HS-27A (cell line): ENCODE measurements around the gene MAGEB17.
"Not testable (repeated sequence)": the region's sequence is repeated elsewhere in the genome, so short reads cannot be mapped to it uniquely, and the experiment has no call there.

Experiments used
- DNase-seq: peaks from one replicate; pipeline ENCODE4 v3.0.0-alpha.2; 2012; ENCODE audit warnings: low read depth, missing footprints

The MAGEB17 gene

GRCh38 chrX:16167181-16167580 is at the start of gene MAGEB17:
Gene MAGEB17, plus strand, starts transcription at chrX:16167481. Its CDS starts 2,902 bp downstream, at chrX:16170383.
- no peak for DNase-seq

GRCh38 chrX:16119353-16120220 is 47.7 kb upstream of the MAGEB17 start:
- no peak for DNase-seq

DNA sequence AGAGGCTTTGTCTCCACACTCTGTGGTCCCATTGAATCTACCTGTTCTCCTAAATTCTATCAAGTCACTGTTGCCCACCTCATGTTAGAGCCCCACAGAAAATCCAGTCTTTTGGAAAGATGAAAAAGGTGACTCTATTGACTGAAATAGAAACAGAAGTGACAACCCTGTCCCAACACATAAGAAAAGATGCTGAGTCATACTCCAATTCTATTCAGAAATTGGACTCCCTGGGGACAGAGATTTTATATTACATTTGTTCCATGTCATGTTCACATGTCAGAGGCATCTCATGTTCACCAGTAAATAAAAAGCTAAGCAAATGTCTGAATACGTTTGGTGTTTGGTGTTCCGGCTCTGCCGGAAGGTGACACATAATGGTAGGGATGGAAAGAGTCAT is 46.9 kb upstream of the MAGEB17 start:
- DNase-seq, result no peak

GRCh38 chrX:16123222-16123786 is 44.0 kb upstream of the MAGEB17 start, which contains the start of gene GRPR:
Gene GRPR, plus strand, starts transcription at chrX:16123565. Its CDS starts 389 bp downstream, at chrX:16123954.
- DNase-seq, result peak; percentile 49

DNA sequence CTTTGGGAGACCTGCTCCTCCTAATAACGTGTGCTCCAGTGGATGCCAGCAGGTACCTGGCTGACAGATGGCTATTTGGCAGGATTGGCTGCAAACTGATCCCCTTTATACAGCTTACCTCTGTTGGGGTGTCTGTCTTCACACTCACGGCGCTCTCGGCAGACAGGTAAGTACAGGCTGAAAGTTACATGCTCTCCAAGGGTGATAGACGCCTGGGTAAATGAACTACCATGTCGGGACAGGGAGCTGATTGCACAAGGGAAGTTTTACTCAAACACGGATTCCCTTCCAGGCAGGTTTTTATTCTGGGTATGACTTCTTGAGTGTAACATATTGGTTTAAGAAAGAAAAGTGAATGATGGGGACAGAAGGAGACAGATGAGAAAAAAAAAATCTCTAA is 43.1 kb upstream of the MAGEB17 start:
- no peak for DNase-seq

- no peak for DNase-seq
Observed at GRCh38 chrX:16125520-16126149, 41.6 kb upstream of the MAGEB17 start.

DNA sequence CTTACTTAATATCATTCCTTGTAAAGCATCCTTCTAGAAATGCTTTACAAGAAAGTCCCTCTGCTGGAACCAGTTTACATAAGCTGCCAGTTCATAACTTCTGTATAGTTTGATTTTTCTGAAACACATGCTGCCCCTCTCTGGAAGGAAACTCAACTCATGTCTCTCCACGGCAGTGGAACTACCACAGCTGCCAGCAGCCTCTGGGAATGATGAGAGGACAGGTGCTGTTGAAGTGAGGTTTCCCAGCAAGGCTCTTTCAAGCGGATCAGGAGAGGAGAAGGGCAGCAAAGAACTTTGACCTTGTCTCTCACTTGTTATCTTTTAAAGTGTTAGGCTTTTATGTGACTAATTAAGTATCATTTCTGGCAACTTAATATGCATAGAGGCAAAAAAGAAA is 36.6 kb upstream of the MAGEB17 start:
- no peak for DNase-seq

GRCh38 chrX:16134936-16135335 is 32.3 kb upstream of the MAGEB17 start:
- no peak for DNase-seq

GRCh38 chrX:16136080-16136479 is 31.2 kb upstream of the MAGEB17 start:
- no peak for DNase-seq

- no peak for DNase-seq
Observed at GRCh38 chrX:16137416-16138107, 29.7 kb upstream of the MAGEB17 start.

DNA sequence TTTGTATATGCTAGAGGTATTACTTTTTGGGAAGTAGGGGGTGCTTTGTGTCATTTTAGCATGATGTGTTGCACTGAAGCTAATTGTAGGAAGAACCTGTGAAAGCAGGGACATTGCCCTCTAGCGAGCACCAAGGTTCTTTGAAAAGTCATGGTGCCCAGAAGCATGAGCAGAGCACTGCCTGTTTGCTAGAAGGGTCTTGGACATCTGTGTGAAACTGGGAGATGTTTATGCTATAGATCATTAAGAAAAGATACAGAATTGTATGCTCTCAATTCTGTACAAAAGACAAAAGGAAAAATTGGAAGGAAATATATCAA is 29.2 kb upstream of the MAGEB17 start:
- DNase-seq, result no peak

DNA sequence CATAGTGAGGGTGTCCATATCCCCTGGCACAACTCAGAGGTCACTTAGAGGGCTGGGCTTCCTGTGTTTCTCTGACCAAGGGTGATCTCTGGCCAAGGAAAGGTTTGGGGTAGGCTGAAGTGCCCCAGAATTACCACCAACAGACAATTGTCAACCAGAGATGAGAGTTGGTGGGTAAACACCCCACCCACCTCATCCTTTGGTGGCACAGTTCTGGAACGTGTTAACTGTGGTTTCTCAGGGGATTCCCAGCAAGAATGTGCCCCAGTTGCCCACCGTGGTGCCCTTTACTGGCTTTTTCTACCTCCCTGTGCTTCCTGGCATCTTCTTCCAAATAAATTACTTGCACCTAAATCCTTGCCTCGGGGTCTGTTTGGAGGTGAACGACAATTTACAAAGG is 26.8 kb upstream of the MAGEB17 start:
- no peak for DNase-seq

DNA sequence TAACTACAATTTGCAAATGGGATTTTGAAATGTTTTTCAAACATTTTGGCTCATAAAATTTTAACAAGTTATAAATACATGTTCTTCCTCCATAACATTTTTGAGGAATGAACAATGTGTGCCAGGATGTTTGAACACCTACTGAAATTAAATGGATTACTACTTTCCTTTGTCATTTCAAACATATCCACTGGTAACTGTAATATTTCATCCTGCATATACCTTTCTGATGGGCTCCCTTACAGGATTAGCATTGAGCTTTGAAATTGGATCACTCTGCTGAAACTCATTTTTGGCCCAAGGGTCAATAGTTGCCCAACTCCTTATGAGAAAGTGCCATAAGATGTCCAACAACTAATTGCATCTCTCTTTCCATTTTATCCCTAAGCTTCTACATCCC is 26.3 kb upstream of the MAGEB17 start:
- DNase-seq, result no peak

GRCh38 chrX:16141422-16142245 is 25.6 kb upstream of the MAGEB17 start:
- DNase-seq, result no peak

- no peak for DNase-seq
Observed at GRCh38 chrX:16142246-16142558, 25.1 kb upstream of the MAGEB17 start.

GRCh38 chrX:16143968-16144367 is 23.3 kb upstream of the MAGEB17 start:
- DNase-seq, result no peak

DNA sequence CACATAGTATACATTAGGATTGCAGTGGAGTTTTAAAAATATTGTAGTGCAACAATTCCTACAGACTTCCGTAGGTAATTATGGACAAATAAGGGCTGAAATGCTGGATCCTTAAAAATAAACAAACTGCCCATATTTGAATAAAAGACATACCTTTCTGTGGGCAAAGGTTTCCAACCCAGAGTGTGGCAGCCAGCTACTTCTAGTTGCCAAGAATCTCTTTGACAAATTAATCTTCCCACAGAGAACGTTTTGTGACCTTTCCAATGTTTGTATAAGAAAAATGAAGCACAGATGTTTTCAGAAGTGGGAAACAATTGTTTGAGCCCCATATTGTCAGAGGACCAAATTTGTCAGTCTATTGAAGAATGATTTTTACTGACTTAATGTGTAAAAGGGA is 22.9 kb upstream of the MAGEB17 start:
- DNase-seq, result no peak

- not testable (repeated sequence) for DNase-seq
Observed at GRCh38 chrX:16145093-16145492, 22.2 kb upstream of the MAGEB17 start.

- no peak for DNase-seq
Observed at GRCh38 chrX:16145656-16146055, 21.6 kb upstream of the MAGEB17 start.

DNA sequence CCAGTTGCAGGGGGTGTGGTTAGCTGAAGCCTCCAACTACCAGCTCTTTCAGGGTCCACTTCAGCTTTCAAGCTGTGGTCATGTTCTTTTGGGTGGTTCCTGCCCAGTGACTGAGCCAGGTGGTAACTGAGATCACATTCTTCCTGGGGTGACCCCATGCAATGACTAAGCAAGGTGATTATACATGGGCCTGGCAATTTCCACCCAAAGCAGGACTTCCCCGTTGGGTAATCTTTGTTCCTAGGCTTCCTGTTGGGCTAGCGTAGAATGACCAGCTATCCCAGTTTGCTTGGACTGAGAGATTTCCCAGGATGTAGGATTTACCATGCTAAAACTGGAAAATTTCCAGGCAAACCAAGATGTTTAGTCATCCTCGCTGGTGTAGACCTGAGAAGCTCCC is 18.4 kb upstream of the MAGEB17 start:
- DNase-seq, result no peak

DNA sequence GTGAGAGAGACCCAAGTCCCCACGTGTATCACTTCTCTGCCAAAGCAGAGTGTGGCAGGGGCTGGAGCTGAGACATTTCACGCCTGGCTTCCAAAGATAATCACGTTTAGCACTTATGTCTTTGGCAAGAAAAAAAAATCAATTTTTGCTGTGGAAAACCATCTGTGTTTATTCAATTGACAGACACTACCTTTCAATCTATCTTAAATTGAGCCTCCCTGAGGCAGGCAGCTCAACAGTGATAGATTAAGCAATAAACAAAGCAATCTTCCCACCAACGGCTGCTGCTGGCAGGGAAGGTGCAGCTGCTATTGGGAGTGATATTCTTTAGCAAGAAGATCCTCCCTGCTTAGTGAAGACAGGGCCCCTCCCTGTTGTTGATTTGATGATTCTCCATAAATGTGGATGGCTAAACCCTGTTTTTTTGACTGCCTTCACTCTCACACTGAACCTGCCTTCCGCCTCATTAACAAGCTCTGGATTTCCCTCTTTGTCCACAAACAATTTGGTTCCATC is 11.6 kb upstream of the MAGEB17 start:
- no peak for DNase-seq
